GM18498 (cell line): ENCODE results near the gene CPEB3.
"Not testable (repeated sequence)": the region's sequence is repeated elsewhere in the genome, so short reads cannot be mapped to it uniquely, and the experiment has no call there.

Source experiments
- ATAC-seq: cut with Tn5 transposase; IDR thresholded peaks from one replicate; pipeline ENCODE4 v1.9.1; 2021; ENCODE audit warnings: mild to moderate bottlenecking, moderate library complexity; ENCODE audit not compliant: unreplicated experiment

CPEB3 gene

DNA sequence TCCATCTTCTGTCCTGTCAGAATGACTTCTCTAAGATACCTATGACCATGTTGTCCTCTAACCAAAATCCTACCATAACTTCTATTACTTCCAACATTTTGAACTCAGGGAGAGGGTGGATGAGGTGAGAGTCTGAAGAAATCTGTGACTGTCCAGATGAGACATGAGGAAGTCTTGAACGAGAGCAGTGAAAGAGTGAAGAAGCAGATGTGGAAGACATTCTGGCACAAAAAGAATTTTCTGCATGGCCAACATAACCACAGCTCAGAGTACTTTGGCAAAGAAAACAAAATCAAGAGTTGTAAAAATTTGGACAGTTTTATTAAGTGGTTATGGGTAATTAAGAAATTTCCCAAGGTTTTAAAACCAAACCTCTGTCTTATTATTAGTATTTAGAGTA is 141.6 kb downstream of the CPEB3 start:
- no peak for ATAC-seq

DNA sequence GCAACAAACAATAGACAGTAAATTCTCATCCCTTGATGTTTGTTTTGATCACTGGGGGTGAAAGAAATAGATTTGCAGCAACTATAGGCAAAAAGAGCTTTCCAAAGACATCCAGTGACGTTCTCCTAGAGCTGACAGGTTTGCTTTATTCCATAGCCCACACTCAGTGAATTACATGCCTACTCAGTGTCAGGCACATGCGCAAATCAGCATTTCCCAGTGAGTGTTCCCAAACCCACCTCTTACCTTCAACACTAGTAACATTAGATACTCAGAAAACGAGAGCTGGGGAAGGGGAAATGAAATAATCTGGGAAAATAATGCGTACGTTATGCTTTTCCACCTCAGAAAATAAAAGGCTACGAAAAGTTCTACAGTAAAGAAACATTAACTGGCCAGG is 144.1 kb downstream of the CPEB3 start:
- ATAC-seq, result no peak

DNA sequence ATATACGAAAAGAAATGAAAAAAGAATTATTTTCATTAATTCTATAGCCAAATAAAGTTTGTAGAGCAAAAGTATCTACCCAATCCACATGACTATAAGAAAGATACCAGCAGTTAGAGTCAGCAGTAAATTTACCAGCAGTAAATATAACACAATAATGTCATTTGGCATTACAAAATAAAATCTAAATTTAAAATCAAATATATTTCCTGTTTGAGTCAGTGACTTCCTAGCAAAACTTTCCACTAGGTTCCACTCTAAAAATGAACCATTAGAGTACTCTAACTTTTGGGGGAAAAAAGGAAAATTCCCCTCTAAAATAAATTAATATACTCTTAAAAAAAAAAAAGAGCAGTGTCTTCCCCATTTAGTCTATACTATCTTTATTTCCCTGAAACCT is 144.8 kb downstream of the CPEB3 start:
- no peak for ATAC-seq

DNA sequence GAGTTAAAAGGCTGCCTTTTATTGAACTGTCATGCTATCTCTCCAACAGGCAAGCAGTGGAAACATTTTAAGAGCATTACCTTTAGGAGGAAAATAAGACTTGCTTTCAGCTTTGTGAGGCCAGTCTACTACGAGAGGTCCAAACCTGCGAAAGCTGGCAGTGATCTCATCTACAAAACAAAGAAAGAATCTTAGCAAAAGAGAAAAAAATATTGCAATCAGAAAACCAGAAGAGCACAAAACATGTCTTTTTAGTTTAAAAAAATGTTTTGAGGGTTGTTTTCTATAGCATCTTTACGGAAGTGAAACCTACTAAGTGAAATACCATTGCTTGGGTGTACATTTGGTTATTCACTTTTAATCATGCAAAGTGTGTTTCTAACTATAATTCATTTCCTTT is 147.9 kb downstream of the CPEB3 start:
- peak; percentile 66 for ATAC-seq

DNA sequence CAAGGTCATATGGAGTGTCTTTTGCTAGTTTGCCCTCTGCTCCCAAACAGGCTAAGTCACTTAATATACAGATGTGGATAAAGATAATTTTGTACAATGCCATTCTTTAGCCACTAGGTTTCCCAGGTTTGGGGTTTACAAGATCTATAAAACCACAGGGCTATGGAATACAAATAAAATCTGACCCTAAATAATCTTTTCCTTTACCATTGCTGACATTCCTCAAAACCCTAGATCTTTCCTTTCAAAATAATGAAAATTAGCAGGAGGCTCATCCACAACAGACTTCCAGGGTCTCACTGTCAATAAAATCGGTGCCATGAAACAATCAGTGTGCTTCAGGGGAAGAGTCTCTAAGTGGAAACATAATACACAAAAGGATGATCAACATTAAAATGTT is 148.4 kb downstream of the CPEB3 start:
- peak; percentile 11 for ATAC-seq

DNA sequence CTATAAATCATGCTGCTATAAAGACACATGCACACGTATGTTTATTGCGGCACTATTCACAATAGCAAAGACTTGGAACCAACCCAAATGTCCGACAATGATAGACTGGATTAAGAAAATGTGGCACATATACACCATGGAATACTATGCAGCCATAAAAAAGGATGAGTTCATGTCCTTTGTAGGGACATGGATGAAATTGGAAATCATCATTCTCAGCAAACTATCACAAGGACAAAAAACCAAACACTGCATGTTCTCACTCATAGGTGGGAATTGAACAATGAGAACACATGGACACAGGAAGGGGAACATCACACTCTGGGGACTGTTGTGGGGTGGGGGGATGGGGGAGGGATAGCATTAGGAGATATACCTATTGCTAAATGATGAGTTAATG is 149.7 kb downstream of the CPEB3 start:
- ATAC-seq, result not testable (repeated sequence)

DNA sequence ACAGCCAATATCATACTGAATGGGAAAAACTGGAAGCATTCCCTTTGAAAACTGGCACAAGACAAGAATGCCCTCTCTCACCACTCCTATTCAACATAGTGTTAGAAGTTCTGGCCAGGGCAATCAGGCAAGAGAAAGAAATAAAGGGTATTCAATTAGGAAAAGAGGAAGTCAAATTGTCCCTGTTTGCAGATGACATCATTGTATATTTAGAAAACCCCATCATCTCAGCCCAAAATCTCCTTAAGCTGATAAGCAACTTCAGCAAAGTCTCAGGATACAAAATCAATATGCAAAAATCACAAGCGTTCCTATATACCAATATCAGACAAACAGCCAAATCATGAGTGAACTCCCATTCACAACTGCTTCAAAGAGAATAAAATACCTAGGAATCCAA is 156.8 kb downstream of the CPEB3 start:
- not testable (repeated sequence) for ATAC-seq

DNA sequence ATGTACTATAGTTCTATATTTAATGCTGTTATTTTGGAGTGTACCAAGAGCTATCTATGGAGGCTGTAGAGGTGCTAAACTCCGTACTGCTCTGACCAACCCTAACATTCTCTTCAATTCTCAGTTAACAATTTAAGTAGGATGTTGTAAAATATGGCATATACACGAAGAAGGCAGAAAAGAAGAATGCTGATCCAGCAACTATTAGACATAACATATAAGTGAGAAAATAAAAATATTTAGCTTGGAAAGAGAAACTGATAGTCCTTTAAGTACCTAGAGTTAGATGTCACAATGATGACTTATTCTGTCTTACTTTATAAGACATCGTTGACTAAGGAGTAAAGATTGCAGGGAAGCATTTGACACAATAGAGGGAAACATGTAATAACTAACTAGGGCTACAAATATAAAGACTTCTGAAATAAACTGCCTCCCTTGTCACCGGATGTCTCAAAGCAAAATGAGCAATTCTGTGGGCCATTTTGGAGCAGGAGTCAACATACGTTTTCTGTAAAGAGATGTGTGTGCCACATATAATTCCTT is 159.5 kb downstream of the CPEB3 start:
- no peak for ATAC-seq

DNA sequence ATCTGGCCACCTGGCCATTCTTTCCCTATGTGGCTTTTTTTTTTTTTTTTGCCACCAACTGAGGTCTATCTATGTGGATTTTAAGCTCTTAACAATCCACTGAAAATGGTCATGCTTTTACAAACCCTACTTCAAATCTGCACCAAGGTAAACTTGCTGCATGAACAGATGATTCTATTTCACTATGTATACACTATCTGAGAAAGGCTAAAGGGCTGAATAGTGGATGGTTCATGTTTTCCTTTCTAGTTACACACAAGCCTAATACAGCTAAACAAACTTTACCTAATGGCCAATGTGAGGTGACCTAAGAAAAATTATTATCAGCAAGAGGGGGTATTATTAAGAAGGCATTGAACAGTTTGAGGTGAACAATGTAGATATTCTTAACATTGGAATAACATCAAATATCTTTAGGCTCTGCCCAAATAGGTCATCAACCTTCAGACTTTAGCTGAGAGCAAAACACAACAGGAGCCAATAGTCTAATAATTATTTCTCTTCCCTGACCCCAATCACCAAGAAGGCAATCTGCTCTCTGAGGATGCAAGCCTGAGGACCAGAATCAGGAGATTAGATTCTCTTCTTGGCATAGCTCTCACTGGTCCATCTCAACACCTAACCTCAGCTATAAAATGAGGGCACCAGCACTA is 160.1 kb downstream of the CPEB3 start:
- no peak for ATAC-seq

DNA sequence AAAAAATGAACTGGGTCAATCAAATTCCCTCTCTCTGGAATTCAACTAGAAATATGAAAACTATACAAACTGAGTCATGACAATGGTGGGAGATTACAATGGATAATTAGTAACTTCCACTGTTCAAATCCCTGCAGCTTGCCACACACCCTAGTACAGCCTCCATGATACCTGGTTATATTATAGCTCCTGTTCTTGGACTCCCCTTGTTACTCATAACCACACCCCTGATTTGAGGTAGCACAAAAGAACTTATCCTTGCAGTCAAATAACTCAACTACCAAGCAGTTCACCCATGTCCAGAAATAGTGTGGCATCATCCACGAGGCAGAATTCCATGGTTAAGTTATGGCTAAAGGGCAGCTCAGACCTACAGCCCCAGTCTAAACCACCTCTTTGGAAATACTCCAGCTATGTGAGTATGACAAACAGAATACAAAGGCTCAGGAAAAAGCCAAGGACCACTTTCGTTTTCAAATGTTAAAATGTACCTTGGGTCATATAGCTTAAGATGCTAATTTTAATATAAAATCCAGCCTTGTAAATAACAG is 164.7 kb downstream of the CPEB3 start:
- ATAC-seq, result no peak

DNA sequence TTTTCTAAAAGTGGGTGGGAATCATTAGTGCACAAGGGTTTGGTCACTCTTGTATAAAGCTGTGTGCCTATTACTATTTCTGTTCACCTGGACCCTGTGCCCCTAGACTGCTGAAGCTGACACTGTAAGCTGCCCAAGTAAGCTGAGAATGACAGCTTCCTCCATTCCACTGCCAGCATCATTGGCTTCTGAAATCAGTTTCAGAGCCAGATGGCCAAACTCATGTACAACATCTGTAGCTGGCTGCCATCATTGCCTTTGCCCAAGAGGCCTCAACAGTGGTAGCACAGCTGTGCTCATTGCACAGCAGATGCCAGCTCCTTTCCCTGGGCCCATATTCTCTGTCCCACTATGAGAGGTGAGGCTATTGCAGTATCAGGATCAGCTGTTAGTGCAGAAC is 165.7 kb downstream of the CPEB3 start:
- no peak for ATAC-seq

DNA sequence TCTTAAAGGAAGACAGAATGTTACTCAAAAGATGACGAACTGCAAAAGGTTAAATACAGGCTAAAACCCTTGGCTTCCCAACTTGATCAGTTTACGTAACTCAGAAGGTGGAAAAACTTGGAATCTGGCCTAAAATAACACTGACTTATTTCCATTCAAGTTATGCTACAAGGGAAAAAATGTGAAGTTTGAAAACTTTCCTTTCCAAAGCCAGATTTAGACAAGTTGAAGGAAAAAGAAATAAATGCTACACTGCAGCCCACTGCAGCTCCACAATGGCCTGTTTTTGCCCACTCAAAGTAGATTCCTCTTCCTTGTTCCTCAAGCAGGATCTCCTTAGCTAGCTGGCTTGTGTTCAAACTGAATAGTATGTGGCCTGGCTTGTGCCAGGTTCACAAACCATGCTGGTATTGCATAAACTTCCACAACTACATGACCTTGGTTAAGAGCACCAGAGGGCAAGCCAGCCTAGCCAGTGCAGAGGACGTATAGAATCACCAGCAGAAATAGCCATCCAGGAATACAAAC is 166.2 kb downstream of the CPEB3 start:
- no peak for ATAC-seq

DNA sequence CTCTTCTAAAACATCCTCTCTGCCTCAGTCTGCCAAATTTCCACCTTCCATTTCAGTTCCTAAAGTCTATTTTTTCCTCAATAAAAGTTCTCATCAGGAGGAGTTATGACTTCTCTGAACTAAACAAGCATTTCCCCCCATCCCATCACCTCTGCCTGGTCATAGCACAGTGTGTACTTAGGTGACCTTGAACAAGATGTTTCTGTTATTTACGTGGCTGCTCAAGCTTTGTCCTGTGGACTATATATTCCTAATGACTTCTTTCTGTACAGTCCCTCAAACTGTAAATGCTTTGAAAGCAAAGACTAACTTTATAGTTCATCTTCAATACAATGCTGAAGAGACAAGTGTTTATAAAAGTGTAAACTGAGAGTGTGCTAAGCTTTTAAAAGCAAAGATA is 166.9 kb downstream of the CPEB3 start:
- no peak for ATAC-seq

DNA sequence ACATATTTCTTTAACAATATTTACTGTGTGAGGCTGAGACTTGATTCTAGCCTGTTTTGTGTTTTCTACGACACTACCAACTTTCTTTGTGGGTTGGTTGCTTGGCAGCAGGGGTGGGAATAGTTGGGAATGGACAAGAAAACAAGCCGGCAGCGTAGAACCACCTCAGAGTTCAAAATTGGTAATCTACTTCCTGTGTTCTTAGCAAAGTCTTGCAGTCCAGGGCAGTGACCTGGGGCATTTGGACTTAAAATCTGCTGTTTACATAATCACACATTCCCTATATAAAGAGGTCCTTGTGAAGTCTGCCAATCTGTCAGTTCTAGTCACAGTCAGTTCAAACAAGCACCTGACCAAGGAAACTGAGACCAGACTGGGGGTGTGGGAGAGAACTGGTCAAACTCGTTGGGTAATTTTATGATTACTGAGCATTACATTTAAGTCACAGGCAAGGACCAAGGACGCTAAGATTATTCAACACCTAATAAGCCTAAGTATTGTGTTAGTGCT is 167.9 kb downstream of the CPEB3 start:
- ATAC-seq, result no peak

DNA sequence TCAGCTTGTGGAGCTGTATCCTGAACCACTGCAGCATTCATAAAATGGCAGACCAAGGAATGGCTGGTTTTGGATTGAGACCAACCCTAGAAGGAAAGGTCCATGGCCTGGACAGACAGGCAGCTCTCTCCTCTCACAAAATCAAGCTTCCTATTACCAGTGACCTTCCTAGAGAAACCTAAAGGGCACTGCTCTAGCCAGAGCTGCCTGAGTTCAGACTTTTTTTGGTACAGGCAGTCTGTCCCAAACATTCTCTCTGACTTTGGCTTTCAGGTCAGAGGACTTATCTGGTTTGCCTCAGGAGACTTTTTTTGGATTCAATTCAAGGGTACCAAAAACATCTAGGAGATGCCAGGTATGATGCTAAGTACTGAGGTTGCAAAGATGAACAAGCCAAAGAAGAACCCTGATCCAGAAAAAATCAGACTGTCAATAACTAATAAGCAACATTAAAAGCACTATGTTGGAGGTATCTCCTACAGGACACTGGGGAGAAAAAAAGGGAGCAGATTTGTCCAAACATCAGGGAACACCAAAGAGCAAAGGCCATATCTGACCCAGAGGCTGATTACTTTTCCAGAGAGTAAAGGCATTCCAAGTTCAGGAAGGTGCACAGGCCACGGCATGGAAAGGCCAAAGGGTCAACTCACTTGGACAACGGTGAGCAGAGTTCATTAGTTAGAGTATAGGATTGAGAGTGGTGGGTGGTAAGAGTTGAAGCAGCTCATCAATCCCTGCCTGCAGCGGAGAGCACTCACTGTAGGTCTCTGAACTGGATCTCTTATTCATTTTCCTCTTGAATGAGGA is 169.0 kb downstream of the CPEB3 start:
- no peak for ATAC-seq

DNA sequence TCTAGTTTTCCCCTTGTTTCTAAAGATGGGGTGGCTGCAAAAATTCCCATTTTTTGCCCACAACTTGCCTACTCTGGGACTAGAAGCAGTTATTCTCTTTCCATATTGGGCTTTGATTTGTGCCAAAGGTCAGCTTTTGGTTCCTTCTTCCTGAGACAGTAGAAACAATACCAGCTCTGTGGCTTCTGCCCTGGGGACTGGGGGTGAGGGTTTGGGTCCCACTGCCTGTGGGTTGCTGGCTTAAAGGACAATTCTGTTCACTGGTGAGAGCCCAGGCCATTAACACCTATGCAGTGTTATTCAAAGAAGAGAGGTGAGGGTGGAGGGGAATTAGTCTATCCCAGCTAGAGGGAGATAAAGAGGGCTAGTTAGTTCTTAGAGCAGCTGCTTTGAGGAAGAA is 171.5 kb downstream of the CPEB3 start:
- no peak for ATAC-seq

DNA sequence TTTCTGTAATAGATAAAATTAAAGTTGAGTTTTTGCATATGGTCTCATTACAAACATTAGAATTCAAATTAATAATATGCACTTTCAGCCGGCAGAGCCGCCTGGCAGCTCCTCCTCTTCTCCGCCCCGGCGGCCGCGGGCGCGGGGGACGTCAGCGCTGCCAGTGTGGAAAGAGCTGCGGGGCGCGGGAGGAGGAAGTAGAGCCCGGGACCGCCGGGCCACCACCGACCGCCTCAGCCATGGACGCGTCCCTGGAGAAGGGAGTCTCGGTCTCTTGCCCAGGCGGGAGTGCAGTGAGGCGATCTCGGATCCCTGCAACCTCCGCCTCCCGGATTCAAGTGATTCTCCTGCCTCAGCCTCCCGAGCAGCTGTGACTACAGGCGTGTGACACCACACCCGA is 176.0 kb downstream of the CPEB3 start:
- not testable (repeated sequence) for ATAC-seq

DNA sequence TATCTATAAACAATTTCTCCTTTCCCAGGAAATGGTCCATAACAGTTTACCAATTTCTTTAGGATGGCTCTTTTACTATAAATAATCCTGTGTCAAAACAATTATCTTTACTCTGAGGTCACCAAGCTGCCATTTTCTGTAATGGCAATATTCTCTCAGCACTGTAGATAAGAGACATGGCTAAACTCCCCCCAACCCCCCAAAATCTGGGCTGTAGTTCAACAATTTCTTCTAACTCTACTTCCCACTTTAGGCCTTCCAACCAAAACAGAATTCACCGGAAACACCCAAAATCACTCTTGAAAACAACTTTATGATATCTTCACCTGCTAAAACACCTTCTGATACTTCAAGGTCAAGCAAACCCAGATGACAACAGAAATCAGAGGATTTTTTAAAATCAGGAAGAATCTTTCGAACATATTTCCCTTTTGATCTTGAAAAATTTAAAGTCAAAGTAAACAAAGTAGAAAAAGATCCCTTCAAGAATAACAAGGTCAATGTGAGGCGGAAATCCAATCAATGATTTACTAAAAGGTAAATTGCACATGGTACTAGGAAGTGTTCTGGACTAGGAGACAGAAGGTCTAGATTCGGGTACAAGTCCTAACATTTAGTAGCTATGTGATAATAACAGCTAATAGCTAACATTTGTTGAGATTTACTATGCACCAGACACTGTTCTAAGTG is 176.8 kb downstream of the CPEB3 start:
- ATAC-seq, result no peak

DNA sequence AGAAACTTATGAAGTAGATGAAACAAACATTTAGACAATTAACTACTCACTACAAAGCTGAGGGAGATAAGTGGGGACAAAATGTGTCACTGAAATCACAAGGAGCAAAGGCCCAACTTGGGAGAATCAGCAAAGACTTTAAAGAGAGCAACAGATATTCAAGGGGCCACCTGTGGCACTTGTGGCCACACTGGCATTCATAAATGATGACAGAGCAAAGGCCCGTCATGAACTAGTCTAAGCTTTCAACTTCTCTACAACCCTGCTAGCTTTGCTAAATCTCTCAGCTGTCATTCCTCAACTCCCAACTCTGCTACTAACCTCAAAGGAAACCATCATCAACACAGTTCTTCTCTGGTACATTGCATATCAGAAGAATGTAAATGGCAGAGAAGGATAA is 178.4 kb downstream of the CPEB3 start:
- no peak for ATAC-seq

DNA sequence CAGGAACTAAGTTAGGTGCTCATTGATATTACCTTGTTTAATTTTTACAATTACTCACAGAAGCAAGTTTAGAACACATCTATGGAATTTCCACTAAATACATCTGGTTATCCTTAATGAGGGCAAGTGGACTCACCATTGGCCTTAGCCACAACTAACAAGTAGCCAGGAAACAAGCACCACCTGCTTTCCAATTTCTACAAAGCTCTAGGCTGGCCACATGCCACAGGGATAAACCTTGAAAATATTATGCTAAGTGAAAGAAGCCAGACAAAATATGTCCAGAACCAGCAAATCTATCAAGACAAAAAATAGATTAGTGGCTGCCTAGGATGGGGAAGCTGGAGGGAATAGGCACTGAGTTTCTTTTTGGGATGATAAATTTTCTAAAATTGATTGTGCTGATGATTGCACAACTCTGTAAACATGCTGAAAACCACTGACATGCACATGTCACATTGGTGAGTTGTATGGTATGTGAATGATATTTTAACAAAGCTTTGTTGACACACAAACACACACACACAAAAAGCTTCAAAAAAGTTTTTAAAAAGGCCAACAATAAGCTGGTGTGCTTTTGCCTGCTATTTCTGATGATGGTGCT is 179.4 kb downstream of the CPEB3 start:
- ATAC-seq, result no peak
